Adrenal gland (tissue), 5 donors: ENCODE data around the gene ZNF681.

Experiments used
- POLR2A ChIP-seq, 2 donors: fragments of 450-650 bp; IDR thresholded peaks; one replicate each; pipeline ENCODE4 v1.6.1; 2017; ENCODE audit warnings: antibody characterized with exemption in 2 of 2, mild to moderate bottlenecking in 2 of 2, moderate library complexity in 1 of 2
- TF ChIP-seq, protein P1 (sequence below), 6 experiments: fragments of 450-650 bp in 4 of 6; fragments of 200-600 bp in 2 of 6; sonication (generic) in 1 of 6; IDR thresholded peaks; 1 replicate in 5 of 6; 2 replicates in 1 of 6; pipeline versions ENCODE4 v1.5.1 to v1.8.0; 2016 to 2021; ENCODE audit warnings: antibody characterized with exemption in 6 of 6, mild to moderate bottlenecking in 2 of 6, moderate library complexity in 1 of 6
- donor health status: DM: no; HTN: no; CAD: no.

DNA sequence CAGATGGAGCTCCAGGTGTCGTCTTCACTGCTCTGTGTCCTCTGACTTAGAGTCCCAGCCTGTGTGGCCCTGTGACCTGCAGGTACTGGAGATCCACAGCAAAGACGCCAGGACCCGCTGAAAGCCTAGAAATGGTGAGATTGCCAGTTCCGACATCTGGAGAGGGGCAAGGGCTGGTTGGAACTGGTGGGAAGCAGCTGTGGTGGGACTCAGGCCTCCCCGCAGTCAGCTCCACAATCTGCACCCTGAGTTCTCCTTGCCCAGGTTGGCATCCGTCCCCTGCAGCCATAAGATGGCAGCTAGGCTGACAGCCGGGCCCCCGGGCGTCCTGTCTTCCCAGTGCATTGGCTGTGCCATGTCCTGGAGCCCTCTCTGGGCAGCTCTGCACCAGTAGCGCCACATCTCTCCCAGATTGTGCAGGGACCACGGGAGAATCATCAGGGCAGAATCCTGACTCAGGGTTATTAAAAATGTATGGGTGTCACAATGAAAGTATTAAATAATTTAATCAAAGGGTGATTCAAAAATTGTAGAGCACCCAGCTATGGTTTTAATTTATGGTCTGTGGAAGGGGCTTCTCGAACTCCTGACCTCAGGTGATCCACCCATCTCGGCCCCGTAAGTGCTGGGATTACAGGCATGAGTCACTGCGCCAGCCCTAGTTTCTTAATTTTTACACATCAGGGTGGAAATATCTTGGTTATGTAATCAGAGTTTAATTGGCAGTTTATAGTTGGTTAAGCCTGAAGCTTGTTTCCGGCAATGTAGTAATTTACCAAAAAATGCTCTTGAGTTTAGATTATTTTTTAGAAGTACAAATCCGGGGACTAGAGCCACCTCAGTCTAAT is 32.2 kb upstream of the ZNF681 start:
- TF ChIP-seq, protein P1, sequence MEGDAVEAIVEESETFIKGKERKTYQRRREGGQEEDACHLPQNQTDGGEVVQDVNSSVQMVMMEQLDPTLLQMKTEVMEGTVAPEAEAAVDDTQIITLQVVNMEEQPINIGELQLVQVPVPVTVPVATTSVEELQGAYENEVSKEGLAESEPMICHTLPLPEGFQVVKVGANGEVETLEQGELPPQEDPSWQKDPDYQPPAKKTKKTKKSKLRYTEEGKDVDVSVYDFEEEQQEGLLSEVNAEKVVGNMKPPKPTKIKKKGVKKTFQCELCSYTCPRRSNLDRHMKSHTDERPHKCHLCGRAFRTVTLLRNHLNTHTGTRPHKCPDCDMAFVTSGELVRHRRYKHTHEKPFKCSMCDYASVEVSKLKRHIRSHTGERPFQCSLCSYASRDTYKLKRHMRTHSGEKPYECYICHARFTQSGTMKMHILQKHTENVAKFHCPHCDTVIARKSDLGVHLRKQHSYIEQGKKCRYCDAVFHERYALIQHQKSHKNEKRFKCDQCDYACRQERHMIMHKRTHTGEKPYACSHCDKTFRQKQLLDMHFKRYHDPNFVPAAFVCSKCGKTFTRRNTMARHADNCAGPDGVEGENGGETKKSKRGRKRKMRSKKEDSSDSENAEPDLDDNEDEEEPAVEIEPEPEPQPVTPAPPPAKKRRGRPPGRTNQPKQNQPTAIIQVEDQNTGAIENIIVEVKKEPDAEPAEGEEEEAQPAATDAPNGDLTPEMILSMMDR (IDR thresholded peaks at IDR 0.05), result no peak
- TF ChIP-seq POLR2A (IDR thresholded peaks at IDR 0.05), result no peak
